ENCODE results near the gene GMPR.

Gene GMPR

GRCh38 chr6:16279243-16279642 is 40.9 kb downstream of the GMPR start:
- Mint-ChIP-seq H3K4me1 (peaks cover 5% of the 10 kb centered on the region), H3K36me3 (no peaks in the 10 kb centered on the region), H3K27me3 (peaks cover 18% of the 10 kb centered on the region), H3K9me3 (no peaks in the 10 kb centered on the region), H3K27ac (no peak overlapping the region), H3K4me3 (no peak overlapping the region)
- no peak for DNase-seq (ENCODE audit: low spot score in 2 of 2)
- no peak for ATAC-seq (ENCODE audit: low read depth)

DNA sequence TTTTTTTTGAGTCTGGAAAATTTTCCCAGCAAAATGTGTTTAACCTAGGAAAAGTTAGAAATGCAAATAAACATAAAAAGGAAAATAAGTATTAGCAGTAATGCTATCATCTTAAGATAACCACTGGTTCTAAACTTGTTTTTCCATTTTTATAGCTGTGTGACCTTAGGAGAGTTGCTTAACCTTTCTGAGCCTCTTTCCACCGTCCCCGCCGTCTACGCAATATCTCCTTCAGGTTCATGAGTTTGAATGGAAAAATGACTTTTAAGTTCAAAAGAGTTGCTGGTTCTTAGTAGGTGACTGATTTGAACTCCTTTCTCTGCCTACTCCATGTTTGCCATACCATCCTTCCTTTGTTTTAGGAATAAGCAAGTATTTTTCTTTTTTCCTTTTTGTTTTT is 44.0 kb downstream of the GMPR start:
- H3K36me3 Mint-ChIP-seq: no peaks in the 10 kb centered on the region
- ATAC-seq (ENCODE audit: low read depth) (no peak), DNase-seq (ENCODE audit: low spot score in 2 of 2) (no peak)
- no peaks in the 10 kb centered on the region for H3K9me3 Mint-ChIP-seq
- H3K27ac Mint-ChIP-seq: no peak overlapping the region
- H3K4me1 Mint-ChIP-seq: no peaks in the 10 kb centered on the region
- H3K4me3 Mint-ChIP-seq: no peak overlapping the region
- H3K27me3 Mint-ChIP-seq: peaks cover 19% of the 10 kb centered on the region

GRCh38 chr6:16284472-16284871 is 46.1 kb downstream of the GMPR start:
- H3K4me1 Mint-ChIP-seq: no peaks in the 10 kb centered on the region
- H3K36me3 Mint-ChIP-seq: no peaks in the 10 kb centered on the region
- H3K27me3 Mint-ChIP-seq: peaks cover 8% of the 10 kb centered on the region
- DNase-seq (ENCODE audit: low spot score in 2 of 2) (no peak), ATAC-seq (ENCODE audit: low read depth) (no peak)
- no peak overlapping the region for H3K27ac Mint-ChIP-seq
- H3K4me3 Mint-ChIP-seq: no peak overlapping the region
- no peaks in the 10 kb centered on the region for H3K9me3 Mint-ChIP-seq

GRCh38 chr6:16285467-16286150 is 47.2 kb downstream of the GMPR start:
- Mint-ChIP-seq H3K4me1 (no peaks in the 10 kb centered on the region), H3K4me3 (no peak overlapping the region), H3K27me3 (peaks cover 5% of the 10 kb centered on the region), H3K36me3 (no peaks in the 10 kb centered on the region), H3K27ac (no peak overlapping the region), H3K9me3 (no peaks in the 10 kb centered on the region)
- no peak for ATAC-seq (ENCODE audit: low read depth)
- DNase-seq (ENCODE audit: low spot score in 2 of 2): no peak

DNA sequence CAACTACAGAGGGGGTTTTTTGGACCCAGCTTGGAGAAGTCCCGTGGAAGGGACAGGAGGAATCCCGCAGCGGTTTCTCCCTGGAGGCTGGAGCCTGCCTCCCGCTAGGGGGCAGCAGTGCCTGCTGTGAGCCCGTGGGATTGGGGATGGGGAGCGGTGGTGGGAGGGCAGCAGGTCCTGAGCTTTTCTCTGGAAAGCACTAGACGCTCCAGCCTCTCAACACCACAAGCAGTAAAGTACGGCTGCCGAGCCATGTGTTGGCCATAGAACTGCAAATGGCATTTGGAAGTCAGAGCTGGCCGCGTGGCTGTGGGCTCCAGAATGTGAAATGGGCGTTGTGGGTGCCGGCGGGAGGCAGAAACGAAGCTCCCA is 47.8 kb downstream of the GMPR start:
- H3K9me3 Mint-ChIP-seq: no peaks in the 10 kb centered on the region
- H3K36me3 Mint-ChIP-seq: no peaks in the 10 kb centered on the region
- H3K4me3 Mint-ChIP-seq: no peak overlapping the region
- ATAC-seq (ENCODE audit: low read depth) (peak; percentile 35), DNase-seq (ENCODE audit: low spot score in 2 of 2) (peak; percentile 21 to 32)
- no peaks in the 10 kb centered on the region for H3K4me1 Mint-ChIP-seq
- H3K27me3 Mint-ChIP-seq: peaks cover 5% of the 10 kb centered on the region
- no peak overlapping the region for H3K27ac Mint-ChIP-seq

DNA sequence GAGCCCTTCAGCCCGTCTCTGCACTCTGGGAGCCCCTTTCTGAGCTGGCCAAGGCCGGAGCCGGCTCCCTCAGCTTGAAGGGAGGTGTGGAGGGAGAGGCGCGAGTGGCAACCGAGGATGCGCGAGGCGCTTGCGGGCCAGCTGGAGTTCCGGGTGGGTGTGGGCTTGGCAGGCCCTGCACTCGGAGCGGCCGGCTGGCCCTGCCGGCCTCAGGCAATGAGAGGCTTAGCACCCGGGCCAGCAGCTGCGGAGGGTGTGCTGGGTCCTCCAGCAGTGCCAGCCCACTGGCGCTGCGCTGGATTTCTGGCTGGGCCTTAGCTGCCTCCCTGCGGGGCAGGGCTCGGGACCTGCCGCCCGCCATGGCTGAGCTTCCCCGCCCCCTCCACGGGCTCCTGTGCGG is 49.8 kb downstream of the GMPR start:
- ATAC-seq (ENCODE audit: low read depth) (no peak), DNase-seq (ENCODE audit: low spot score in 2 of 2) (no peak)
- Mint-ChIP-seq H3K27me3 (peaks cover 5% of the 10 kb centered on the region), H3K4me1 (no peaks in the 10 kb centered on the region), H3K27ac (no peak overlapping the region), H3K36me3 (no peaks in the 10 kb centered on the region), H3K9me3 (no peaks in the 10 kb centered on the region), H3K4me3 (no peak overlapping the region)

DNA sequence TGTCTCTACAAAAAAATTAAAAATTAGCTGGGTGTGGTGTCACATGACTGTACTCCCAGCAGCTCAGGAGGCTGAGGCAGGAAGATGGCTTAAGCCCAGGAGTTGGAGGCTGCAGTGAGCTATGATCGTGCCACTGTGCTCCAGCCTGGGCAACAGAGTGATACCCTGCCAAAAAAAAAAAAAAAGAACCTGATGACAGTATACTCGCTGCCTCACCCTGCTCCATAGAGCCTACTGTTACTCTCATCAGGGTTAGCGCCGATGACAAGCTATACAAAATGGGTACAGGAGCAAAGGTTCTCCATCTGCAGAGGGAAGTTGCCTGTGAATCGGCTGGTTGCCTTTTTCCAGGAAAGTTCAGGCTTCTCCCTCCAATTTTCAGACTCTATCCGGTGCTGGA is 53.4 kb downstream of the GMPR start:
- Mint-ChIP-seq H3K4me3 (no peak overlapping the region), H3K27ac (no peak overlapping the region), H3K9me3 (no peaks in the 10 kb centered on the region), H3K36me3 (no peaks in the 10 kb centered on the region), H3K4me1 (no peaks in the 10 kb centered on the region), H3K27me3 (peaks cover 3% of the 10 kb centered on the region)
- DNase-seq (ENCODE audit: low spot score in 2 of 2): no peak
- no peak for ATAC-seq (ENCODE audit: low read depth)

DNA sequence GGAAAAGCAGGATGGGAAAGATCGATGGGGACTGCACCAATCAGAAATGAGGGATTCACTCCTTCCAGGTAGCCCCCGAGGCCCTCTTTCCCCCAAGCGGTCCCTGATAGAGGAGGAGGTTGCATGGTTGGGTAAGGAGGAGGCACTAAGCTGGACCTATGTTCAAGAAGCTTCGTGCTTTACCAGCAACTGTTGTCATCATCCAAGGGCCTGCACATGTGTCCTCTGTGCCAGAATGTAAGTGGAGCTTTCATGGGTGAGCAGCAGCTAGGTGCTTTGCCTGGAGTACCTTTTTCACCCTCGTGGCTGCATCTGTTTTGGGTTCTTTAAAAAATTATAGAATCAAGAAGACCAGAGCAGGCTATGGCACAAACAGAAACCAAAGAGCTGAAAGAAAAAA is 54.0 kb downstream of the GMPR start:
- Mint-ChIP-seq H3K27ac (no peak overlapping the region), H3K36me3 (no peaks in the 10 kb centered on the region)

DNA sequence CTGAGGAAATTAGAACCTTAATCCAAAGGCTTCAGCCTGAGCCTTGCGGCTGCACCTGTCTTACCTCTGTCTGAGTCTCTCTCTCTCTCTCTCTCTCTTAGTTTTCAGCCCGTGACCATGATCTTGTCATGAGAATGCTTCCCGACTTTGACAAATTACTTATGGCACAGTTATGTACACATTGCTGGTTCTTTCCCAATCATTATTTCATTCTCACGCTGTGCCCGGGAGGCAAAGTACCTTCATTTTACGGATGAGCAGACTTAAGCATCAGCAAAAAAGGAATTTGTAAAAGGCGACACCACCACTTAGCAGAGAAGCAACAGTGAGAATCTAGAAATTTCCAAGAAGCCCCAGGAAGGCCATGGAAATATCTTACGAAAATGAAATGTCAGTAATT is 54.6 kb downstream of the GMPR start:
- no peak for DNase-seq (ENCODE audit: low spot score in 2 of 2)
- Mint-ChIP-seq H3K36me3 (no peaks in the 10 kb centered on the region), H3K4me3 (no peak overlapping the region), H3K9me3 (no peaks in the 10 kb centered on the region), H3K4me1 (no peaks in the 10 kb centered on the region), H3K27me3 (peaks cover 3% of the 10 kb centered on the region), H3K27ac (no peak overlapping the region)
- no peak for ATAC-seq (ENCODE audit: low read depth)

More for the DNA sequence above, 54.0 kb downstream of the GMPR start:
- H3K9me3 Mint-ChIP-seq: no peaks in the 10 kb centered on the region
- peaks cover 3% of the 10 kb centered on the region for H3K27me3 Mint-ChIP-seq
- ATAC-seq (ENCODE audit: low read depth): no peak
- no peak for DNase-seq (ENCODE audit: low spot score in 2 of 2)
- no peaks in the 10 kb centered on the region for H3K4me1 Mint-ChIP-seq
- H3K4me3 Mint-ChIP-seq: no peak overlapping the region

- Mint-ChIP-seq H3K36me3 (no peaks in the 10 kb centered on the region), H3K4me3 (no peak overlapping the region), H3K27ac (no peak overlapping the region), H3K9me3 (no peaks in the 10 kb centered on the region), H3K27me3 (peaks cover 3% of the 10 kb centered on the region), H3K4me1 (no peaks in the 10 kb centered on the region)
- no peak for ATAC-seq (ENCODE audit: low read depth)
- DNase-seq (ENCODE audit: low spot score in 2 of 2): no peak
These were observed 56.0 kb downstream of the GMPR start for GRCh38 chr6:16294371-16294770.

DNA sequence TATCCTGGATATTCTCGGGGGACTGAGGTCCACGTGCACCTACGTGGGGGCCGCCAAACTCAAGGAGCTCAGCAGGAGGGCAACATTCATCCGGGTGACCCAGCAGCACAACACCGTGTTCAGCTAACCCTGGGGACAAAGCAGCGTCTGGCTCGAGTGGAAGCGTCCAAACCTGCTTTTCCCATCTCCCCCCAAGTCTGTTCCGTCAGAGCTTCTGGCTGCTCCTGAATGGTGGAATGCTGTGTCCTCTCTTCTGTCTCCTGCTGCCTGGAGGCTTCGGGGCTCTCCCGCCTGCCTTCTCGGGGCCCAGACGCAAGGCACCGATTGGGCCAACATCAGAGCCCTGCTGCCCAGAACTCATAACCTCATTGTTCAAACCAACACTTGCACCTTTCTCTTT is 56.7 kb downstream of the GMPR start:
- no peak for DNase-seq (ENCODE audit: low spot score in 2 of 2)
- no peak overlapping the region for H3K27ac Mint-ChIP-seq
- ATAC-seq (ENCODE audit: low read depth): no peak
- no peaks in the 10 kb centered on the region for H3K36me3 Mint-ChIP-seq
- no peak overlapping the region for H3K4me3 Mint-ChIP-seq
- H3K27me3 Mint-ChIP-seq: peaks cover 3% of the 10 kb centered on the region
- H3K9me3 Mint-ChIP-seq: no peaks in the 10 kb centered on the region
- H3K4me1 Mint-ChIP-seq: no peaks in the 10 kb centered on the region

DNA sequence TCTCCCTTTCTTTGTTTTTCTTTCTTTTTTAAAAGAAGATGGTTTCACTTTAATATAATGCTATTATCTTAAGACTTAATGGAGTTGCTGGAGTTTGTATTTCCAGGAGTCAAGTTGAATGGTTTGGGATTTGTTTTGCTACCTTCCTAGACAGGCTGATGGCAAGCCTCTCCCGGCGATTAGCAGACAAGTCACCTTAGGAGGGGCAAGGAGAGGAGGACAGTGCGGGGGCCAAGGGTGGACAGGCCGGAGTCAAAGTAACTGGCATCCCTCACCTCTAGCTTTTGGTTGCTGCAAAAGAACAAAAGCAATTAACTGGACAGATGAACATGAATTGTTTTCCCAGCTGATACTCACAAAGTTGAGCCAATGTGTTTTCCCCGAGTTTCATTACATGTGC is 57.1 kb downstream of the GMPR start:
- Mint-ChIP-seq H3K27ac (no peak overlapping the region), H3K27me3 (peaks cover 3% of the 10 kb centered on the region), H3K4me3 (no peak overlapping the region), H3K36me3 (no peaks in the 10 kb centered on the region), H3K4me1 (no peaks in the 10 kb centered on the region), H3K9me3 (no peaks in the 10 kb centered on the region)
- DNase-seq (ENCODE audit: low spot score in 2 of 2) (no peak), ATAC-seq (ENCODE audit: low read depth) (no peak)

- Mint-ChIP-seq H3K27me3 (peaks cover 3% of the 10 kb centered on the region), H3K4me3 (no peak overlapping the region), H3K9me3 (no peaks in the 10 kb centered on the region), H3K36me3 (peaks cover 2% of the 10 kb centered on the region), H3K27ac (no peak overlapping the region), H3K4me1 (no peaks in the 10 kb centered on the region)
- ATAC-seq (ENCODE audit: low read depth) (no peak), DNase-seq (ENCODE audit: low spot score in 2 of 2) (no peak)
These were observed 57.8 kb downstream of the GMPR start for GRCh38 chr6:16296061-16296670.

DNA sequence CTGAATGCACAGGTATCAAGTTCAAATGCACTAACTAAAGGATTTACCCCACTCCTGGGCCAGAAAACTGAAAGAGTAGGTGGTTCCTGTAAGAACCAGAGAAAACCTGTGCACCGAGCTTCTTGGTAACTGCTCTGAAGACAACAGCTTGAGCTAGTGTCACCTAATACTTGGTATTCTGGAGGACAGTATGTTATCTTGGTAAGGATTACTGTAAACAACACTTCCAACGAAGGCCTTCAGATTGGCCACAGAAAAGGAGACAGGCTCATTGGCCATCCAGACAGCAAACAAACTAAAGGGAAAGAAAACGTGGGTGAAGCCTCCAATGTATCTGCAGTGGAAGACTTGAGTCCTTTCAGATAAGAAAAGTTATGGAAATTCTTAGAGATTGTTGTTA is 61.5 kb downstream of the GMPR start:
- Mint-ChIP-seq H3K4me3 (no peak overlapping the region), H3K9me3 (no peaks in the 10 kb centered on the region), H3K36me3 (peaks cover 2% of the 10 kb centered on the region), H3K27ac (no peak overlapping the region), H3K27me3 (peaks cover 1% of the 10 kb centered on the region), H3K4me1 (peaks cover 2% of the 10 kb centered on the region)
- ATAC-seq (ENCODE audit: low read depth): no peak
- DNase-seq (ENCODE audit: low spot score in 2 of 2): no peak

GRCh38 chr6:16301511-16301910 is 63.1 kb downstream of the GMPR start:
- DNase-seq (ENCODE audit: low spot score in 2 of 2): no peak
- Mint-ChIP-seq H3K4me3 (no peak overlapping the region), H3K9me3 (no peaks in the 10 kb centered on the region)

More at GRCh38 chr6:16301511-16301910, 63.1 kb downstream of the GMPR start:
- ATAC-seq (ENCODE audit: low read depth): peak; percentile 27
- no peaks in the 10 kb centered on the region for H3K27me3 Mint-ChIP-seq
- peaks cover 2% of the 10 kb centered on the region for H3K36me3 Mint-ChIP-seq
- H3K27ac Mint-ChIP-seq: no peak overlapping the region
- H3K4me1 Mint-ChIP-seq: peaks cover 7% of the 10 kb centered on the region
